Heart left ventricle (tissue), 16 donors: ENCODE data around the gene FBXL22. TPM values are rescaled to one million over a fixed set of nuclear protein-coding genes. Genes with fewer than 3 reads are reported as not detected.

Source experiments
- ATAC-seq, 4 donors: fragments of 200-7000 bp; cut with Tn5 transposase; one replicate each; pipeline ENCODE4 v1.9.1; 2020 to 2022; ENCODE audit warnings: moderate library complexity in 4 of 4, mild to moderate bottlenecking in 3 of 4, moderate number of reproducible peaks in 1 of 4
- DNase-seq, 5 donors: peaks; one replicate each; pipeline ENCODE4 v3.0.0-alpha.2; 2020
- H3K27ac ChIP-seq, 12 donors: fragments of 200-600 bp; sonication (generic) in 4 of 12; one replicate each; pipeline versions ENCODE4 v1.5.0 to v1.8.0; 2016 to 2022; ENCODE audit warnings: mild to moderate bottlenecking in 2 of 12
- H3K27me3 ChIP-seq, 9 donors: fragments of 200-600 bp; sonication (generic) in 2 of 9; one replicate each; pipeline versions ENCODE4 v1.5.1 to v1.8.0; 2016 to 2022; ENCODE audit warnings: mild to moderate bottlenecking in 3 of 9
- H3K36me3 ChIP-seq, 9 donors: fragments of 200-600 bp; sonication (generic) in 2 of 9; one replicate each; pipeline versions ENCODE4 v1.5.0 to v1.8.0; 2018 to 2022; ENCODE audit warnings: mild to moderate bottlenecking in 2 of 9
- H3K4me1 ChIP-seq, 12 donors: fragments of 200-600 bp; sonication (generic) in 4 of 12; one replicate each; pipeline versions ENCODE4 v1.5.0 to v1.8.0; 2016 to 2022; ENCODE audit warnings: mild to moderate bottlenecking in 3 of 12
- H3K4me3 ChIP-seq, 12 donors: fragments of 200-600 bp; sonication (generic) in 4 of 12; one replicate each; pipeline versions ENCODE4 v1.5.0 to v1.8.0; 2017 to 2022; ENCODE audit warnings: mild to moderate bottlenecking in 9 of 12, moderate library complexity in 4 of 12
- H3K9me3 ChIP-seq, 12 donors: fragments of 200-600 bp; sonication (generic) in 4 of 12; one replicate each; pipeline versions ENCODE4 v1.5.0 to v1.8.0; 2016 to 2022; ENCODE audit warnings: mild to moderate bottlenecking in 1 of 12
- CTCF ChIP-seq, 12 donors: fragments of 200-600 bp; sonication (generic) in 4 of 12; IDR thresholded peaks; one replicate each; pipeline versions ENCODE4 v1.5.0 to v1.8.0; 2018 to 2022; ENCODE audit warnings: antibody characterized with exemption in 12 of 12, mild to moderate bottlenecking in 5 of 12
- POLR2A ChIP-seq, 2 donors: fragments of 450-650 bp; IDR thresholded peaks; one replicate each; pipeline ENCODE4 v1.6.1; 2017; ENCODE audit warnings: antibody characterized with exemption in 2 of 2, mild to moderate bottlenecking in 2 of 2, moderate library complexity in 2 of 2
- WGBS, 4 donors: extraction: QIAGEN DNeasy Blood & Tissue Kit in 2 of 4; methylation state at CpG; one replicate each; pipeline versions ENCODE4 v1.1.5 to v1.1.7; 2013 to 2018; 5-methylcytosine and 5-hydroxymethylcytosine counted together
- intact Hi-C, 10 donors: fragments of 100-400 bp; cut with DNase I; formaldehyde crosslinking; loops; one replicate each; pipeline versions ENCODE4 v1.11.1 to v1.14.2; 2022
- polyA plus RNA-seq, 2 donors: library from polyadenylated mRNA; stranded (reverse); fragments of 200-250 nt; gene quantifications; one replicate each; pipeline ENCODE4 v1.2.3, GENCODE V29; 2013
- total RNA-seq, 9 donors: library from RNA; depleted of rRNA in 2 of 9; stranded (reverse); fragments of >200 nt in 2 of 9; fragmentation: NEBNext Ultra II Directional in 3 of 9; extraction: Animal tissue kit (Norgen Biotek cat#: 25700) in 3 of 9; gene quantifications; one replicate each; pipeline versions ENCODE4 v1.1.0 to v1.2.4, GENCODE V29; 2016 to 2023
- donor health status: ischemic (EF 13 %, LVEDD 7.1; RV severe dilation, severe dysfunction).
- donor health status: healthy with polysubstance abuse.
- donor health status: DM: no; HTN: yes; CAD: no.
- donor health status: DM: no; HTN: no; CAD: no.
- donor health status: ischemic (EF 25% LVEDD 6.9; RV normal size, moderate dysfunction).
- donor health status: ischemic (EF 25% LVEDD 5.7; RV mildly dilated, moderate dysfunction).
- donor health status: healthy.
- donor health status: DM: yes; HTN: yes; CAD: no.
- donor health status: ischemic (EF 35%, LVEDD 5.7; RV mildly dilated, moderate dysfunction).
- donor health status: nonischemic (EF 11% LVEDD 7.7; RV severe dilation, severe dysfunction).
- donor health status: DM: yes; HTN: yes; CAD: no.
- donor health status: PGD.
- donor health status: ischemic (EF 29% LVEDD 5.4; RV normal size, mild dysfunction).
- donor health status: nonischemic (EF 23%, LVEDD 6.1; RV moderate dilation, normal function).

Gene FBXL22
- total and polyA plus RNA-seq, 11 donors: 2.4 to 41.5 (median 20.7) TPM

DNA sequence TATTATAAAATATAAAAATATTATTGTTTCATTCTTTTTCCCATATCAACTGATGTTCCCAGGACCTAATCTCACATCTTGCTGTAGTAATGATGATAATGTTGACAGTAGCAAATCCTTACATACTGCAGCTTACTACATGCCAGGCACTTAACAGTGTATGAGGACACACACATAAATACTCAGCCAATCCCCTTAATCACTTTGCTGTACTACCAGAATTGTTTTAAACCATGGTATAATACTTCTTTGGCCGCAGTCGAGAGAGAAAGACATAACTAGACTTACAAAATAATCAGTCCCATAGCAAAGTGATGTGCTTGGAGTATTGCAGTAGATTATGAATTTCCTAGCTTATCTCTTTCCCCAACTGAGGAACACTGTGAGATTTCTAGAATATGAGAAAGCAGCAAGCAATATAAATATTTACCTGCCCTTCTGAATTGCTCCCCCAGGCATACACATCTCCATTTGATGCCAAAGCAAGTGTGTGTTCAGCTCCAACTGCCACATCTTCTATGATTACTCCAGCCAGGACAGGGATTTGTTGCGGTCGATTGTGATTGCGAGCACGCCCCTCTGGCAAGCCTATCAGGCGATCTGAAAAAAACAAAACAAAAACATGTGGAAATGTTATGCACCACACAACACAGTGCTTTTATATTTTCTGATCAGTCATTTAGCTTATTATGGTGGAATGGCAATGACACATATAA is 33.0 kb downstream of the FBXL22 start:
- intact Hi-C loops: no loop called here
- no peak for TF ChIP-seq POLR2A (IDR thresholded peaks at IDR 0.05)
- TF ChIP-seq CTCF (IDR thresholded peaks at IDR 0.05): no peak
- no peaks in the 10 kb centered on the region for H3K4me1 ChIP-seq
- no peak for ATAC-seq
- H3K9me3 ChIP-seq: no peaks in the 10 kb centered on the region
- WGBS, 4 donors: 88 to 93% (median 90%) methylated on average over 7 of the region's 7 CpGs
- no peak overlapping the region for H3K4me3 ChIP-seq
- no peaks in the 10 kb centered on the region for H3K27me3 ChIP-seq
- H3K36me3 ChIP-seq: peaks cover 0 to 100% (median 99%) of the 10 kb centered on the region in 9 donors
- no peak overlapping the region for H3K27ac ChIP-seq
- no peak for DNase-seq

DNA sequence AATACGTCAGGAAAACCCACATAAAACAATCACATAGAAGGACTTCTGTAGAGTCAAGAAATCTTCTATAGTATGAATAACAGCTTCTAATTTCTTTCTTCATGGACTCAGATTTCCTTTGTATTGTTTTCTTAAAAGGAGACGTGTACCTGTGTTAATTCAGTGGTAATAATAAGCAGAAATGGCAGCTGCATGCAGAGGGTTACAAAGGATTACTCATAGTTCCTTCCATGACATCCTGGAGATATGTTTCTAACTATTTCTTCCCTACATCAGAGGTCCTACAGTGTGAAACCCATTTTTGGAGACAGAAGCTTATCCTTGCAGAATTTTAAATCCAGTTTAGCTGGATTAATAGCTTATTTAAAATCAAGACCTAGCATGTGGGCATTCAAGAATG is 36.1 kb downstream of the FBXL22 start:
- intact Hi-C loops: no loop called here
- H3K9me3 ChIP-seq: no peaks in the 10 kb centered on the region
- no peak overlapping the region for H3K4me3 ChIP-seq
- no peaks in the 10 kb centered on the region for H3K4me1 ChIP-seq
- 85 to 91% (median 87%) methylated on average over 2 of the region's 2 CpGs for WGBS, 4 donors
- ATAC-seq (no peak), DNase-seq (no peak)
- peaks cover 0 to 100% (median 100%) of the 10 kb centered on the region in 9 donors for H3K36me3 ChIP-seq
- no peaks in the 10 kb centered on the region for H3K27me3 ChIP-seq
- TF ChIP-seq POLR2A (IDR thresholded peaks at IDR 0.05) (no peak), CTCF (IDR thresholded peaks at IDR 0.05) (no peak)
- no peak overlapping the region for H3K27ac ChIP-seq

- peaks cover 0 to 4% (median 0%) of the 10 kb centered on the region in 12 donors for H3K4me1 ChIP-seq
- 86 to 98% (median 88%) methylated on average over 1 of the region's 1 CpG for whole genome bisulfite sequencing, 4 donors
- no peaks in the 10 kb centered on the region for H3K27me3 ChIP-seq
- ATAC-seq (no peak), DNase-seq (no peak)
- no peak overlapping the region for H3K27ac ChIP-seq
- peaks cover 0 to 100% (median 100%) of the 10 kb centered on the region in 9 donors for H3K36me3 ChIP-seq
- intact Hi-C loops: no loop called here
- no peak overlapping the region for H3K4me3 ChIP-seq
- TF ChIP-seq POLR2A (IDR thresholded peaks at IDR 0.05): no peak
- TF ChIP-seq CTCF (IDR thresholded peaks at IDR 0.05): no peak
- no peaks in the 10 kb centered on the region for H3K9me3 ChIP-seq
Observed at GRCh38 chr15:63634154-63634553, 37.0 kb downstream of the FBXL22 start.

DNA sequence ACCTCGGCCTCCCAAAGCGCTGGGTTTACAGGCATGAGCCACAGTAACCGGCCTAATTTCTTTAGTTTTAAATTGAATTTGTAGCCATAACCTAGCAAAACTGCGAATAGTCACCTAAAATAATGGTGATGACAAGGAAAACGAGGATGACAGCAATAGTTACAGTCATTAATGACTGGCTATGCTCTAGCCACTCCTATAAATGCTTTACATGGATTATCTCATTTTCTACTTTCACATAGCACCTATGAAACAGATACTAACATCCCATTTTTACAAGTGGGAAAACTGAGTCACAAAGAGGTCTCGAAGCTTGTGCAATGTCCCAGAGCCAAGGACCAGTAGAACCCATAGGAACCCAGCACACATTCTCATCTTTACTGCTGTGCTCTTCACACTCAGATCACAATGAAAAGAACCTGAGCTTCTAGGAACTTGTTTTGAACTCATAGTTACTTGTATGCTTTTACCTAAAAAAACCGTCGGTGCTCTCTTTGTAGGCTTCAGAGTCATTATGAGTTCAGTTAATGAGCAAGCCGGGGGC is 39.4 kb downstream of the FBXL22 start:
- intact Hi-C loops: loop anchor here in 1 of 10 donors (5.0 kb wide), 1 partner anchor 36 kb away; no protein-coding TSS in a partner anchor
- Histone ChIP-seq H3K4me3 (no peak overlapping the region), H3K9me3 (no peaks in the 10 kb centered on the region), H3K4me1 (peaks cover 0 to 5% (median 0%) of the 10 kb centered on the region in 12 donors), H3K36me3 (peaks cover 0 to 100% (median 100%) of the 10 kb centered on the region in 9 donors), H3K27ac (no peak overlapping the region), H3K27me3 (no peaks in the 10 kb centered on the region)
- WGBS, 4 donors: 94 to 98% (median 96%) methylated on average over 9 of the region's 9 CpGs
- no peak for ATAC-seq
- TF ChIP-seq CTCF (IDR thresholded peaks at IDR 0.05) (no peak), POLR2A (IDR thresholded peaks at IDR 0.05) (no peak)
- no peak for DNase-seq
